Measurements from ENCODE around the gene ZNF425. TPM values are rescaled to one million over a fixed set of nuclear protein-coding genes. Genes with fewer than 3 reads are reported as not detected.
"Not testable (repeated sequence)": the region's sequence is repeated elsewhere in the genome, so short reads cannot be mapped to it uniquely, and the experiment has no call there.

ZNF425 gene
- total RNA-seq, 1 experiment from 2014 or later: 1.7 TPM

- no peak for DNase-seq (ENCODE audit: low spot score)
These were observed 54.3 kb downstream of the ZNF425 start for GRCh38 chr7:149071641-149072437.

GRCh38 chr7:149071182-149071635, 54.9 kb downstream of the ZNF425 start:
- no peak for DNase-seq (ENCODE audit: low spot score)

GRCh38 chr7:149070372-149071125, 55.6 kb downstream of the ZNF425 start:
- no peak for DNase-seq (ENCODE audit: low spot score)

GRCh38 chr7:149067869-149068268, 58.3 kb downstream of the ZNF425 start:
- DNase-seq (ENCODE audit: low spot score): no peak

- no peak for DNase-seq (ENCODE audit: low spot score)
These were observed 62.6 kb downstream of the ZNF425 start for GRCh38 chr7:149063476-149063875.

GRCh38 chr7:149062217-149062899, 63.8 kb downstream of the ZNF425 start:
- DNase-seq (ENCODE audit: low spot score): not testable (repeated sequence)

GRCh38 chr7:149060156-149060555, 66.0 kb downstream of the ZNF425 start:
- no peak for DNase-seq (ENCODE audit: low spot score)

GRCh38 chr7:149053885-149054284, 72.2 kb downstream of the ZNF425 start:
- no peak for DNase-seq (ENCODE audit: low spot score)

GRCh38 chr7:149053384-149053783, 72.7 kb downstream of the ZNF425 start:
- DNase-seq (ENCODE audit: low spot score): no peak

Other genes with a start within 250 kb of the ZNF425 start
- gene EZH2, start 242.0 kb downstream of the ZNF425 start, total RNA-seq (2014; rRNA removed; shearing (Covaris generic)): 15.2 and 30.6 TPM in 2 replicates
- gene PDIA4, start 97.8 kb downstream of the ZNF425 start, total RNA-seq (2014; rRNA removed; shearing (Covaris generic)): 307 and 318 TPM in 2 replicates
- 1.4 and 3.0 TPM in 2 replicates for gene ZNF786, start 35.6 kb downstream of the ZNF425 start, total RNA-seq (2014; rRNA removed; shearing (Covaris generic))
- 6.6 and 9.9 TPM in 2 replicates for gene ZNF398, start 21.1 kb upstream of the ZNF425 start, total RNA-seq (2014; rRNA removed; shearing (Covaris generic))
- gene ZNF282, start 69.2 kb upstream of the ZNF425 start, total RNA-seq (2014; rRNA removed; shearing (Covaris generic)): 7.4 and 17.7 TPM in 2 replicates
- 2.2 and 4.2 TPM in 2 replicates for gene ZNF212, start 113.3 kb upstream of the ZNF425 start, total RNA-seq (2014; rRNA removed; shearing (Covaris generic))
- gene ZNF783, start 135.9 kb upstream of the ZNF425 start, total RNA-seq (2014; rRNA removed; shearing (Covaris generic)): 0.60 and 0.99 TPM in 2 replicates

Measured in H4 (cell line).